IPS-11a (cell line): ENCODE measurements around the gene UPF2.
"Not testable (repeated sequence)": the region's sequence is repeated elsewhere in the genome, so short reads cannot be mapped to it uniquely, and the experiment has no call there.

ENCODE experiments used
- H3K4me3 ChIP-seq: one replicate; pipeline ENCODE4 v1.5.1; 2013; ENCODE audit warnings: low read depth, low read length, control low read depth

Gene UPF2

DNA sequence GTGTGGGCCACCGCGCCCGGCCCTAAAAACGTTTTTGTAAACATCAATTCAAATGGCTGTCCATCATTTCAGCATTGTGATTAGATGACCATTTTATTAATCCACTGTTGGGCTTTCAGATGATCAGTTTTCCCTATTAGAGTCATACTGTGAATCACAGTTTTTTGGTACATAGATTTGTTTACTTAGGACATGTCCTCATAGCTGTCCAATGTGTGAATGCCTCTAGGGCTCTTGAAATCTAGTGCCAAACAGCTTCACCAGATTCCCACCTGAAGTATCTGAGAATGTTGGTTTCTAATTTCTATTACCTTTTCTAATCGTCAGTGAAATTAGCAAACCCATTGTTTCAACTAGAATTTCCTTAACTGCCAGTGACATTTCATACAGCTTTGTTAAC lies 66.8 kb downstream of the UPF2 start:
- no peak overlapping the region for H3K4me3 ChIP-seq

DNA sequence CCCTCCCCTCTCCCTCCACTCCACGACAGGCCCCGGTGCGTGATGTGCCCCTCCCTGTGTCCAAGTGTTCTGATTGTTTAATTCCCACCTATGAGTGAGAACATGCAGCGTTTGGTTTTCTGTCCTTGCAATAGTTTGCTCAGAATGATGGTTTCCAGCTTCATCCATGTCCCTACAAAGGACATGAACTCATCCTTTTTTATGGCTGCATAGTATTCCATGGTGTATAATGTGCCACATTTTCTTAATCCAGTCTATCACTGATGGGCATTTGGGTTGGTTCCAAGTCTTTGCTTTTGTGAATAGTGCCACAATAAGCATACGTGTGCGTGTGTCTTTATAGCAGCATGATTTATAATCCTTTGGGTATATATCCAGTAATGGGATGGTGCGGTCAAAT lies 70.1 kb downstream of the UPF2 start:
- H3K4me3 ChIP-seq: not testable (repeated sequence)

DNA sequence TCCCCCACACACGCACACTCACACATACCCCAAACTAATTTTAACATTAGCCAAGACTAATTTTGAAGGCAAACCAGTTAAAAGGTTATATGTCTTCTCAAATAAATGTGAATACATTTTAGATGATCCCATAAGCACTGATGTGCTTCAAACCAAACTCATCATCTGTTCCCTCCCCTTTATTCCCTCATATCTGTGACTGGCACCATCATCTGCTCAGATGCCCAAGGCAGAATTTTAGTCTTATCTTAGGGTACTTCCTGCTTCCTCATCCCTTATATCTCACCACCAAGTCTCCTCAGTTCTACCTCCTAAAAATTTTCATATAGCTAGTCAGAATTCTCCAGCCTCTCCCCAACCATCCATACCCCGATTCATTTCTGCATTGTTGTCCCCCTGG lies 80.4 kb downstream of the UPF2 start:
- no peak overlapping the region for H3K4me3 ChIP-seq

DNA sequence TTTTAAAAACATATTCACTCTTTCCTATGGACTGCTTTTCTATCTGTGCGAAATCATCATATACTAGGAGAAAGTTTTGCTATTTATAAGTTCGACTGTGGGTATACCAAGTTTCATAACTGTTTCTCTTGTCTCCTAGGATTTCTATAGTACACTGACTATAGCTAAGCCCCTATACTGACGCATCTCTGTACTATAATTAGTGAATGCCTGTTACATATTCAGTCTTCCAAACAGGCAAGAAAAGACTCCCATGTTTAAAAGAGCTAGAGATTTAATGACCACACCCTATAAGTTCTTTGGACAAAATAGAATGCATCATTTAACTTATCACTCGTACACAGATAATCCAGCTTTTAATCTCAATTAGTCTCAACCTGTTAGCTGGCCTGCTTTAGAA lies 80.8 kb downstream of the UPF2 start:
- H3K4me3 ChIP-seq: no peak overlapping the region

DNA sequence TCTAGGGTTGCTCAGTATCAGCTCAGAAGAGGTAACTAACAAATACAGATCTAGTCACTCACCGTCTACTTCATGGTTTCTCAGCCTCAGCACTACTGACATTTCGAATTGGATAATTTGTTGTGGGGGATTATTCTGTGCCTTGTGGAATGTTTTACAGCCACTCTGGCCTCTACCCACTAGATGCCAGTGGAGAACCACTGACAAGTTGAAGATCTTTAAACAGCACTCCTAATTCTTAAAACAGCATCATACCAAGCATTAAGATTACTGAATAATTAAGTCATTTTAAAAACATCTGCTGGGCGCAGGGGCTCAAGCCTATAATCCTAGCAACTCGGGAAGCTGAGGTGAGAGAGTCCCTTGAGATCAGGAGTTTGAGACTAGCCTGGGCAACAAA lies 82.6 kb downstream of the UPF2 start:
- H3K4me3 ChIP-seq: no peak overlapping the region

DNA sequence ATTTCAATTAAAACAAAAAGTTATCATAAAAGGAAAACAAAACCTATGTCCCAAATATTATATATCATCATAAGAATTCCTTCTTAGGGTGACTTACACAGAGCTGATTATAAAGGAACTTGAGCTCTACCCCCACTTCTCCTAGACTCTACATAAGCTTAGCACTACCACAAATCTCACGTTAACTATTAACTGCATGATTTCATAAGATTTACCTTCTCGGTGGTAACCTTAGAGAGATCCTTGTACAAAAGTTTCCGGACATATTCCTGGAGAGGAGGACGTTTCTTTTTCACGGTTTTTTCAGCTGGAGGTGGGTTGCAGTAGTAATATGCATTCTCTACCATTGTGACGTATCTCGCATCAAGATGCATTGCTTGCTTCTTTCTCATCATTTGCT lies 83.7 kb downstream of the UPF2 start:
- no peak overlapping the region for H3K4me3 ChIP-seq

DNA sequence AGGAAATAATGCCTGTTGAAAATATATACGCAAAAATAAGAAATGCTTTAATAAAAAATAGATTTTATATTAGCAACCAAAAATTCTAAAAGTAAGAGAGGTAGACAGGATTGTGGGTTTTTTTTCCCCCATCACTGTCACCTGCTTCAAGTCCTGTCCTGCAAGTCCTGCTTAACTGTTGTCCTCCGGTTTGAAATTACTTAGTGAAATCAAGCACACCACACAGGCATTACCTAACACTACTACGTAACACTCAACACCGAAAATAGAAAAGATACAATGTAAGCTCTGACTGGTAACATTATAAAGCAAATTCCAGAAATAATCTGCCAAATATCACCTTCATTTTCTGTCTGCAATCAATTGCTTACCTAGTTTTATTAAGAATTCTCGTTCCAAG lies 90.9 kb downstream of the UPF2 start:
- H3K4me3 ChIP-seq: no peak overlapping the region

DNA sequence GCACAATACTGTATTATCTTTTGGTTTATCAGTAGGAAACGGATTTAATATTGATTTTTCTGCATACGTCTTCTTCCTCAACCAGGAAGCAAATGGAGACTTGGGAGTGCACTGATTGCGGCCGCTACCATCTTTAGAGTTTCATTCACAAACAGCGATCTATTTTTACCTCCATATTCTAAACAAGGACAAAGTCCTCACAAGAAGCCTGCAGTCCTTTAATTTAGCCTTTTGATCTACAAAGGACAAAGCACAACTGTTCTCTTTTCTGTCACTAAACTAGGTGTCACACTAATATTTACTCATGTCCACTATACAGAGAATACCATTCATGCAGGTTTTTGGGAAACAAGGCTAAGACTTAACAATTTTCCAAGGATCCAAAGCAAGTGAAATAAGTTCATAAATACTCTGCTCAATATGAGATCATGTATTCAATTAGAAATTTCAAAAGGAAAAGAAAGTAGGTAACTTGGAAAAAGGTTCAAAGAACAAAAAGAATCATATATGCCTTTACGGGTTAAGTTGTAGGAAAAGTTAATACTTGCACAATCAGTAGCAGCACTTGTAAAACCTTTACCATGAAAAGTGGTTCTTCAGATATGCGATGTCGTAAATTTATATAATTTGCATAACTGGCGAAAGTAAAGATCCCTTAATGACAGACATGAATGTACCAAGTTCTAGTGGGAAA lies 92.1 kb downstream of the UPF2 start:
- H3K4me3 ChIP-seq: no peak overlapping the region

DNA sequence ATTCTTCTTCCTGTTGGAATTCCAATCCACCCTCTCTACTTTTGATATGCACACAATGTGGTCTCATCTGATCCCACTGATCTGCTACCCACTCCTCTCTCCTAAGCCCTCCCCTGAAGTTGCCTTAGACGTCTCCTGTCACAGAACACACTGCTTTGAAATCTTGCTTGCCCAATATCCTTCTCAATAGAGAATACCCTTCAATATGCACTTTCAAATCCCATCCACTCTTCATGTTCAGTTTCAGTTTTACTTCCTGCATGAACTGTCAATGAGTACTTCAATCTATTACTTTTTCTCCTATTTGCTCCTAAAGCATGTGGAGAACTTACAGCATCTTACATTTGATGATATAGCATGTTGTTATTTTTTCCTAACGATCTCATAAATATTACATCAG lies 93.5 kb downstream of the UPF2 start:
- no peak overlapping the region for H3K4me3 ChIP-seq

DNA sequence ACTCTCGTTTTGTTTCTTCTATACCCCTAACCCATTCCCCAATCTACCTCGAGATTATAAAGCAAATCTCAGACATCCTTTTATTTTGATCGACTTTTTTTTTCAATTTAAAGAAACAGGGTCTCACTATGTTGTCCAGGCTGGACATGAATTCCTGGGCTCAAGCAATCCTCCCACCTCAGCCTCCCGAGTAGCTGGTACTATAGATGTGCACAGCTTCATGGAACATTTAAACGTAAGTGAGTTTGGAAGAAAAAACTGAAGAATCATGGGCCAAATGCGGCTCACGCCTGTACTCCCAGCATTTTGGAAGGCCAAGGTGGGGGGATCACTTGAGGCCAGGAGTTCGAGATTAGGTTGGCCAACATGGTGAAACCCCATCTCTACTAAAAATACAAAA lies 96.0 kb downstream of the UPF2 start:
- no peak overlapping the region for H3K4me3 ChIP-seq

DNA sequence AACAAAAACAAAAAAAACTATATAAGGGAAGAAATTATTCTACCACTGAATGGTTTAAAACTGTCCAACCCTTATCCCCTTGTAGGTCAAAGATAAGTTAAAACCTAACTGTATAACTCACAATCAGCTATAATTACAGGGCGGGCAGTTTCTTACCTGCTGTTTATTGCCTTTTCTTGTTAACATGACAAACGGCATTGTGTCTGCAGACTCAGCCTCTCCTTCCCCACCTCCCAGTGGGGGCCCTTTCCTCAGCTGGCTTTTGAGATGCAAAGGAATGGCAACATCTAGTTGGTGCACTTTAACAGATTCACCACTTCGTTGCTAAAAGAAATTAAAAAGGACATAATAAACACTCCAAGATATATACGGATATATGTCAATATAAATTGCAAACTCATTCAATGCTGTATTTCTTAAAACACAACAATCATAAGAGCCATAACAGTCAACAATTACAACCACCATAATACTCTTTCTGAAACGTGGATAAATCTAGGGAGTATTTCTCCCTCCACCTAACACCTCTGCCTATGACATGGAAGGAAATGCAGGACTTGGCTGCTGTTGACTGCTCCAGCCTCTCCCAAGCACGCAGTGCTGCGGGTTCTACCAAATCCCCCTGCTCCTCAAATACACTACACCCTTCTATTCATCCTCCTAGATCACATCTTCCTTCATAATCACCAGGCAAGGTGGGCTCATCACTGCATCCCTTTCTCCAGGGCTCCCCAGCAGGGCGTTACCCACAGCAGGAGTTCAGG lies 106.0 kb downstream of the UPF2 start:
- no peak overlapping the region for H3K4me3 ChIP-seq

DNA sequence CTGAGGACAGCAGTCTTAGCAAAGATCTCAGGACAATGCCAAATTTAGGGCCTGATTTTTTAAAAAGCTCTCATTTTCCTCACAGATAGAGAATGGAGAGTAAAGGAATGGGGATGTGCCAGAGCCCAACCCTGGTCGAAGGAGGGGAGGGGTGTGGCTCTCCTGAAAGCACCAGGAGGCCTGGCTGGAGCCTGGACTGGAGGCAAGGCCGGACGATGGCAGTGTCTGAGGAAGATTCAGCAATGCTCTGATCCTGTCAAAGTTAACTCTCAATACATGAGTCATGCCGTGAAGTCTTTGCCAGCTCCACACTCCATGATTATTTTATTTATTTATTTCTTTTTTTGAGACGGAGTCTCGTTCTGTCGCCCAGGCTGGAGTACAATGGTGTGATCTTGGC lies 108.3 kb downstream of the UPF2 start:
- no peak overlapping the region for H3K4me3 ChIP-seq

DNA sequence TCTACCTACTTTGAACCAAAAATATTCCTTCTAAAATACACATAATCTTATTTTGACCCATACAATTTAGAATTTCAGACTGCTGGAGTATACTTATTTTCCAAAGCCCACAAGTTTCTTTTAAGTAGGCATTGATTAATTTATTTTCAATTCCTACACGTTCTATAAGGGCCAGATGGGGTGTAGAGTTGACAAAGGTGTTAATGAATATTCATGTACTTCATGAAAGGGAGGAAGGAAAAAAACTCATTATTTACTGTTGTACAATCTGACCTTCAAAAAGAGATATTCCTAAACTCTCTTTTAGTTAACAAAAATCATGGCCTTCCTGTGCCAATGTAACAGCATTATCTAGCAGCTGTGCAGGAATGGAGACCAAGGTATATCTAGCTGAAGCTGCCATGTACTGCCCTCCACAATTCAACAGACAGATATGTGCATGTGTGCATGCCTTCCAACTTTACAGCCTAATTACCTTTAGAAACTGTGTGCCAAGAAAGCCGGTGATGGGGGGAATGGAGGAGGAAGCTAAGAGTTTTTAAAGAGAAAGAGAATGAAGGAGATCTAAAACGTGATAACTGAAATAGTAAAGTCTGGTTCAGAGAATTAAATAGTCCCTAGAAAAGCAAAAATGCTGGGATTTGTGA lies 108.9 kb downstream of the UPF2 start:
- no peak overlapping the region for H3K4me3 ChIP-seq

DNA sequence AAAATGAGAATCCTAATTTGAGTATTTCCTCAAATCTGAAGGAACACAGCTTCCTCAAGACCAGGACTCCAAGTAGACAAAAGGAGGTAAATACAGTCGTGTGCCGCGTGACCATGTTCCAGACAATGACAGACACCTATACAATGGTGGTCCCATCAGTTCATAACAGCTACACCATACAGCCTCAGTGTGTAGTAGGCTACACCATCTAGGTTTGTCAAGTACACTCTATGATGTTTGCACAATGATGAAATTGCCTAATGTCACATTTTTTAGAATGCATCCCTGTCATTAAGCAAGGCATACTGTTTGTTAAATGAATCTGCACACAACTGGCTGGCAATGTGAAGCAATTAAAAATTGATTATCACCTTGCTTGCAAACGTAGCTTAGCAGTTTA lies 111.6 kb downstream of the UPF2 start:
- no peak overlapping the region for H3K4me3 ChIP-seq

DNA sequence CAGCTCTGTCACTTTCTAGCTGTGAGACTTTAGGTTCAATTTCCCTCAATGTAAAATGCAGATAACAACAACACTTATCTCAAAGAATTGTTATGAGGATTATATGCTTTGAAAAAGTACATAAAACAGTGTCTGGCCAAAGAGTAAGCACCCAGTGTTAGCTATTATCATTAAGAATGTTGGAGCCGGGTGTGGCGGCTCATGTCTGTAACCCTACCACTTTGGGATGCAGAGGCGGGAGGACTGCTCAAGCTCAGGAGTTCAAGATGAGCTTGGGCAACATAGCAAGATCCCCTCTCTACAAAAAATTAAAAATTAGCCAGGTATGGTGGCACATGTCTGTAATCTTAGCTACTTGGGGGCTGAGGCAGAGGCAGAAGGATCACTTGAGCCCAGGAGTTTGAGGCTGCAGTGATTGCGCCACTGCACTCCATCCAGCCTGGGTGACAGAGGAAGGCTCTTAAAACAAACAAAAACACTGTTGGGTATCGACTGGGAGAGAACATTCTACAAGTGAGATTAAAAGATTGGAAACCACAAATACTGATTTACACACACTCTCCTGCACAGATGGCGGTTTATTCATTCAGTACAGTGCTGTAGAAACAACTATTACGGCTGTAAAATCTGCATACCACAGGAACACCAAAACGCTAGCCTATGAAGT lies 112.2 kb downstream of the UPF2 start:
- H3K4me3 ChIP-seq: no peak overlapping the region

DNA sequence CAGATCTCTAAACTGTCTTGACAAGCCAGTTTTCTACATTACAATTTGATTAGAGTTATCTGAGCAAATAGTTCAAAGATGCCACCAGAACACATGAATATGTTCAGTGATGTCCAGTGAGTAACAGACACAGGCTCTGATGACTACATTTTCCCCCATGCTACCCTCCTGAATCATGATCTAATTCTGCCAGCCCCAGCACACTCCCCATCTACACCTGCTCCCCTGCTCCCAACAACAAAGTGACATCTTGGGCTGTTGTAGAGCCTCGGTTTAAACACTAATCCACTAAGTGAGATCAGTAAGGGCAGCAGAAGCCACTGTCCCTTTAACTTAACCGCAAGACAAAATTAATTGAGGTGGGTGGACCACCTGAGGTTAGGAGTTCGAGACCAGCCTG lies 114.9 kb downstream of the UPF2 start:
- no peak overlapping the region for H3K4me3 ChIP-seq

DNA sequence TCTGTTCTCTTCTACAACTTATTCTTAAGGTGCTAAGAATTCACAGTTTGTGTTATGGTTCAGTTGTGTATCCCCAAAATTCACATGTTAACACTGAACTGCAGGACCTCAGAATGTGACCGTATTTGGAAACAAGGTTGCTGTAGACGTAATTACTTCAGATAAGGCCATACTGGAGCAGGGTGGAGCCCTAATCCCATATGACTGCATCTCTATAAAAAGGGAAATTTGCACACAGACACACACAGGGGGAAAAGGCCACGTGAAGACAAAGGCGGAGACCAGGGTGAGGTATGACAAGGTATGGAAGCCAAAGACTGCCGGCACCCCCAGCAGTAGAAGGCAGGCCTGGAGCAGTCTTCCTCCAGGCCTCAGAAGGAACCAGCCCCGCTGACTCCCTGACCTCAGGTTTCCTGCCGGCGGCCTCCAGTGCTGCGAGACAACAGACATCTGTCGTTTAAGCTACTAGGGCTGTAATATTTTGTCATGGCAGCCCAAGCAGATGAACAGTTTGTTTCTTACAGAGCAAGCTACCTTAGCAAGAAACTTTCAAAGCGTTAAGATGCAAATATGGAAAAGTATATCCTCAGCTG lies 120.7 kb downstream of the UPF2 start:
- H3K4me3 ChIP-seq: no peak overlapping the region

DNA sequence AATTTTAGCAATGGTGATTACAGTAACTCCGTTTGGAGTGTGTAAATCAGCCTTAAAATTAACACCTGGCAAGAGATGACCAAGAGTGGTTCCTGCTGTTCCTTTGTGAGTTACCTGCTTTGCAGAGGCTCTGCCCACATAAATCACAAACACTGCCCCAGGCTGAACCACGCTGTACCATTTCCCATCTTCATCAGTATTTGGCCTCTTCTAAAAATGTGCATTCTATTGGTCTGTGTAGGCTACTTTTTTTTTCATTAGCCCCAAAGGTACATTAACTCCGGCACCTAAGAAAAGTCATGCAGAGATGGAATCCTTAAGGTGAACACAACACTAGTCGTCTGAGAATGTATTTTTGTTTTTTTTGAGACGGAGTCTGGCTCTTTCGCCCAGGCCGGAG lies 123.3 kb downstream of the UPF2 start:
- H3K4me3 ChIP-seq: no peak overlapping the region

DNA sequence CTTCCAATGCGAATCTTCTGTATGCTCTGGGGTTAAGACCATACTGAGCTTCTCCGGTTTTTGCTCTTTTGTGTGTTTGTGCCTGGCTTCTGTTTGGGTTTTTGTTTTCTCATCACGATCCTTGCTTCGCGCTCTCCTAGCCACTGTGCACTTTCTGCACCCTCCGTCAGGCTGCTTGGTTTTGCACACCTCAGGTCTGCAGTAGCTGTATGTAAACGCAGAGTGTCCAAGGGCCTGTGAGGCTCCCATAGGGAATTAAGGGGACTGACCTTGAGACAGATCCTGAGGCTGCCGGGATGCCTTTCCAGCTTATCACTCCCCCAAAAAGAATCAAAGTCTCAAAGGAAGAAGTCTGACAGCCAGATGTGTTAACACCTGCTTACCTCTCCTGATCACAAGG lies 124.2 kb downstream of the UPF2 start:
- H3K4me3 ChIP-seq: no peak overlapping the region

DNA sequence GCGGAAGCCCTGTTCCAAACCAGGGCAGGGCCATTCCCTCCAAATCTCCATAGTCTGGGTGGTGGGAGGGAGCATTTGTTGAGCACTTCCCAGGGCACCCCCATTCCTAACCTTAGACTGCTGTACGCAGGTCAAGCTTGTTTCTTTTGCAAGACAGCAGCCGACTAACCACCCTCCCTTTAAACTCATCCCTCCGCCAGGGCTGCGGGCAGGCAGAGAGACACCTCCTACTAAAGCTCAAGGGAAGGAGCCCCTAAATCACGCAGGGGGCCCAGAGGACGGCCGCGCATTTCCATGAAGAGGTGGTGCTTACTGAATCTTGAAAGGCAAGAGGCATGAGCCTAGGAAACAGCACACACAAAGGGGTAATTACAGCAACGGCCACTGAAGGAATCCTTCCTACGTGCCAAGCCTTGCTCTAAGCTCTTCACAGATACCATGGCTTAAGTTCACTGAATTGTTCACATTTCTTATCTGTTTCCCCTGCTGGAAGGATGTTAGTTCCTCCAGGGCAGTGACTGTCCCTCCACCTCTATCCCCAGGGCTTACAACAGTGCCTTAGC lies 129.4 kb downstream of the UPF2 start:
- no peak overlapping the region for H3K4me3 ChIP-seq

DNA sequence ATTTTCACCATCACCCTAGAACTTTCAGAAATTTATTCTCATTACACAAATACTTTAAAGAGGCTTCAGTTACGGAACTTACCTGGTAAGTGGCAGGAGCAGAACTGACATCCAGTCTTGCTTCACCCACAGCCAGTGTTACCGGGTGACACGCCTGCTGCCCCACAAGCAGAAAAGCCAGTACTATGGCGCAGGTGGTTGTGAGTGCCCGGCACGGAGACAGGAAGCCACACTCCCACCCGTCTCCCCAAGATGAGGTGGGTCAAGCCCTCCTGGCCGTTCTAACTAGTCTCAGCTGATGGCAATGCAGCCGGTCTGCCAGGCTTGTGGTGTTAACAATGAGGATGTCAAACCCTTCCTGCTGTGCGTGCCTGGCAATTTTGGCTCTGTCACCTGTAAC lies 132.5 kb downstream of the UPF2 start:
- H3K4me3 ChIP-seq: no peak overlapping the region
